Common myeloid progenitor, CD34-positive (primary cell): ENCODE measurements around the gene GAK.

ENCODE experiments used
- CTCF ChIA-PET: fragments of 350-600 bp; sonication (Branson Sonifier 250); formaldehyde crosslinking; loops from one replicate; lab custom pipeline; 2021; ENCODE audit warnings: antibody characterized with exemption; lab: Charles Lee
- POLR2A ChIA-PET: fragments of 350-600 bp; sonication (Branson Sonifier 250); formaldehyde crosslinking; loops from one replicate; lab custom pipeline; 2021; ENCODE audit warnings: antibody characterized with exemption; lab: Charles Lee
- DNase-seq, 3 donors: peaks; one replicate each; pipeline versions ENCODE4 v3.0.0 to v3.0.0-alpha.2; 2013
- H3K27ac ChIP-seq, 2 experiments: 1 replicate in 1 of 2; 2 replicates in 1 of 2; pipeline ENCODE4 v1.7.0; 2013; ENCODE audit warnings: inconsistent platforms in 2 of 2, low read length in 2 of 2, mild to moderate bottlenecking in 2 of 2, low read depth in 1 of 2, moderate library complexity in 1 of 2; ENCODE audit not compliant: severe bottlenecking in 2 of 2, insufficient read depth in 1 of 2, poor library complexity in 1 of 2
- H3K27me3 ChIP-seq, 5 experiments: replicated peaks in 2 of 5; 1 replicate in 3 of 5; 2 replicates in 2 of 5; pipeline versions ENCODE4 v1.6.1 to v1.7.0; 2013; ENCODE audit warnings: low read length in 4 of 5, mild to moderate bottlenecking in 2 of 5, moderate library complexity in 2 of 5, inconsistent platforms in 1 of 5; ENCODE audit not compliant: insufficient read depth in 5 of 5, control insufficient read depth in 4 of 5
- H3K36me3 ChIP-seq, 4 experiments: 1 replicate in 2 of 4; 2 replicates in 2 of 4; pipeline versions ENCODE4 v1.6.1 to v1.7.0; 2013; ENCODE audit warnings: low read length in 3 of 4, control low read depth in 1 of 4, mild to moderate bottlenecking in 1 of 4; ENCODE audit not compliant: control insufficient read depth in 4 of 4, insufficient read depth in 4 of 4
- H3K4me1 ChIP-seq, 4 experiments: 1 replicate in 3 of 4; 2 replicates in 1 of 4; pipeline versions ENCODE4 v1.6.1 to v1.7.1; 2013; ENCODE audit warnings: low read length in 3 of 4, mild to moderate bottlenecking in 3 of 4, control low read depth in 1 of 4, inconsistent platforms in 1 of 4, moderate library complexity in 1 of 4; ENCODE audit not compliant: control insufficient read depth in 4 of 4, insufficient read depth in 4 of 4; ENCODE audit errors: control extremely low read depth in 1 of 4
- H3K4me3 ChIP-seq, 7 experiments: 1 replicate in 4 of 7; 2 replicates in 3 of 7; pipeline versions ENCODE4 v1.5.1 to v1.7.0; 2013; ENCODE audit warnings: mild to moderate bottlenecking in 7 of 7, low read length in 6 of 7, moderate library complexity in 6 of 7, inconsistent platforms in 2 of 7, low read depth in 2 of 7, control low read depth in 1 of 7; ENCODE audit not compliant: insufficient read depth in 4 of 7, control insufficient read depth in 1 of 7; ENCODE audit errors: extremely low read depth in 1 of 7
- H3K9me3 ChIP-seq, 5 experiments: 1 replicate in 4 of 5; 2 replicates in 1 of 5; pipeline versions ENCODE4 v1.6.1 to v1.7.1; 2013; ENCODE audit warnings: low read length in 4 of 5, mild to moderate bottlenecking in 2 of 5, inconsistent platforms in 1 of 5, low read depth in 1 of 5, moderate library complexity in 1 of 5; ENCODE audit not compliant: control insufficient read depth in 4 of 5, insufficient read depth in 2 of 5; ENCODE audit errors: control extremely low read depth in 1 of 5
- WGBS: methylation state at CpG from one replicate; pipeline ENCODE4 v1.1.5; 2013; ENCODE audit not compliant: insufficient coverage; 5-methylcytosine and 5-hydroxymethylcytosine counted together

Gene GAK

GRCh38 chr4:829761-830600 is 102.1 kb downstream of the GAK start:
- no peak for DNase-seq
- WGBS = 86% methylated on average over 15 of the region's 26 CpGs
- Histone ChIP-seq H3K9me3 (peaks cover 0 to 9% (median 8%) of the 10 kb centered on the region in 5 experiments), H3K36me3 (no peaks in the 10 kb centered on the region), H3K4me1 (peaks cover 0 to 13% (median 9%) of the 10 kb centered on the region in 4 experiments), H3K27ac (no peak overlapping the region), H3K4me3 (no peak overlapping the region), H3K27me3 (peaks cover 0 to 74% (median 18%) of the 10 kb centered on the region in 5 experiments)
- ChIA-PET POLR2A (interaction anchor here (1.1 kb wide), 1 partner anchor 48 kb away, joined by 5 read pairs; no protein-coding TSS in a partner anchor), CTCF (interaction anchor here (1.2 kb wide), 1 partner anchor 54 kb away, joined by 4 read pairs; no protein-coding TSS in a partner anchor)

- Histone ChIP-seq H3K27me3 (peaks cover 0 to 80% (median 23%) of the 10 kb centered on the region in 5 experiments), H3K27ac (no peak overlapping the region), H3K4me1 (peaks cover 0 to 13% (median 9%) of the 10 kb centered on the region in 4 experiments), H3K9me3 (peaks cover 0 to 9% (median 8%) of the 10 kb centered on the region in 5 experiments), H3K36me3 (no peaks in the 10 kb centered on the region), H3K4me3 (no peak overlapping the region)
- no peak for DNase-seq
- CTCF ChIA-PET = no interaction called here
- 85% methylated on average over 4 of the region's 6 CpGs for WGBS
- POLR2A ChIA-PET = interaction anchor here (1.1 kb wide), 1 partner anchor 48 kb away, joined by 5 read pairs; no protein-coding TSS in a partner anchor
Observed at GRCh38 chr4:829291-829690, 102.8 kb downstream of the GAK start.

GRCh38 chr4:828641-829271 is 103.4 kb downstream of the GAK start:
- 56% methylated on average over 13 of the region's 16 CpGs for WGBS
- H3K4me1 ChIP-seq = peaks cover 0 to 13% (median 9%) of the 10 kb centered on the region in 4 experiments
- no peak for DNase-seq
- H3K27me3 ChIP-seq = peaks cover 0 to 86% (median 28%) of the 10 kb centered on the region in 5 experiments
- no peaks in the 10 kb centered on the region for H3K36me3 ChIP-seq
- peaks cover 0 to 9% (median 8%) of the 10 kb centered on the region in 5 experiments for H3K9me3 ChIP-seq
- no peak overlapping the region for H3K27ac ChIP-seq
- CTCF ChIA-PET = interaction anchor here (1.1 kb wide), 1 partner anchor 13 kb away, joined by 3 read pairs; no protein-coding TSS in a partner anchor
- H3K4me3 ChIP-seq = no peak overlapping the region
- POLR2A ChIA-PET = interaction anchor here (0.7 to 1.1 kb wide), 2 partner anchors 47 to 439 kb away, joined by 3 to 5 read pairs; no protein-coding TSS in a partner anchor

- WGBS = 30% methylated on average over 16 of the region's 20 CpGs
- ChIA-PET POLR2A (no interaction called here), CTCF (interaction anchor here (1.1 kb wide), 1 partner anchor 15 kb away, joined by 3 read pairs; no protein-coding TSS in a partner anchor)
- H3K36me3 ChIP-seq = no peaks in the 10 kb centered on the region
- H3K9me3 ChIP-seq = peaks cover 0 to 9% (median 8%) of the 10 kb centered on the region in 5 experiments
- no peak overlapping the region for H3K4me3 ChIP-seq
- peaks cover 0 to 9% (median 4%) of the 10 kb centered on the region in 4 experiments for H3K4me1 ChIP-seq
- H3K27ac ChIP-seq = no peak overlapping the region
- peaks cover 0 to 87% (median 34%) of the 10 kb centered on the region in 5 experiments for H3K27me3 ChIP-seq
- no peak for DNase-seq
Observed at GRCh38 chr4:827209-828081, 104.7 kb downstream of the GAK start.

- ChIA-PET CTCF (no interaction called here), POLR2A (no interaction called here)
- 2% methylated on average over 21 of the region's 75 CpGs for WGBS
- Histone ChIP-seq H3K9me3 (peaks cover 0 to 7% (median 4%) of the 10 kb centered on the region in 5 experiments), H3K27me3 (peaks cover 0 to 90% (median 34%) of the 10 kb centered on the region in 5 experiments), H3K36me3 (no peaks in the 10 kb centered on the region), H3K4me3 (no peak overlapping the region), H3K4me1 (peaks cover 0 to 9% (median 4%) of the 10 kb centered on the region in 4 experiments), H3K27ac (no peak overlapping the region)
- DNase-seq = no peak
Observed at GRCh38 chr4:826508-827208, 105.5 kb downstream of the GAK start.

- peaks cover 0 to 9% (median 4%) of the 10 kb centered on the region in 4 experiments for H3K4me1 ChIP-seq
- no peaks in the 10 kb centered on the region for H3K36me3 ChIP-seq
- peaks cover 0 to 90% (median 34%) of the 10 kb centered on the region in 5 experiments for H3K27me3 ChIP-seq
- H3K4me3 ChIP-seq = peak within 1 kb of the TSS in 1 of 7 experiments; percentile 26
- no peak within 1 kb of the TSS for H3K27ac ChIP-seq
- ChIA-PET POLR2A (no interaction called here), CTCF (no interaction called here)
- 0% methylated on average over 21 of the region's 61 CpGs for WGBS
- H3K9me3 ChIP-seq = peaks cover 0 to under 1% (median 0%) of the 10 kb centered on the region in 5 experiments
- peak in 2 of 3 donors; percentile 24 to 40 for DNase-seq
Observed at GRCh38 chr4:825971-826330, 106.2 kb downstream of the GAK start, which contains the start of gene CPLX1. CPLX1 (minus strand) TSS chr4:826129; CDS start chr4:824522, 1,607 bp downstream.
